ENCODE data around the gene DAPK3. TPM values are rescaled to one million over a fixed set of nuclear protein-coding genes. Genes with fewer than 3 reads are reported as not detected.
"Not testable (repeated sequence)": the region's sequence is repeated elsewhere in the genome, so short reads cannot be mapped to it uniquely, and the experiment has no call there.

DAPK3 gene
- total and polyA plus RNA-seq, 5 donors: 67.8 to 122 (median 101) TPM

DNA sequence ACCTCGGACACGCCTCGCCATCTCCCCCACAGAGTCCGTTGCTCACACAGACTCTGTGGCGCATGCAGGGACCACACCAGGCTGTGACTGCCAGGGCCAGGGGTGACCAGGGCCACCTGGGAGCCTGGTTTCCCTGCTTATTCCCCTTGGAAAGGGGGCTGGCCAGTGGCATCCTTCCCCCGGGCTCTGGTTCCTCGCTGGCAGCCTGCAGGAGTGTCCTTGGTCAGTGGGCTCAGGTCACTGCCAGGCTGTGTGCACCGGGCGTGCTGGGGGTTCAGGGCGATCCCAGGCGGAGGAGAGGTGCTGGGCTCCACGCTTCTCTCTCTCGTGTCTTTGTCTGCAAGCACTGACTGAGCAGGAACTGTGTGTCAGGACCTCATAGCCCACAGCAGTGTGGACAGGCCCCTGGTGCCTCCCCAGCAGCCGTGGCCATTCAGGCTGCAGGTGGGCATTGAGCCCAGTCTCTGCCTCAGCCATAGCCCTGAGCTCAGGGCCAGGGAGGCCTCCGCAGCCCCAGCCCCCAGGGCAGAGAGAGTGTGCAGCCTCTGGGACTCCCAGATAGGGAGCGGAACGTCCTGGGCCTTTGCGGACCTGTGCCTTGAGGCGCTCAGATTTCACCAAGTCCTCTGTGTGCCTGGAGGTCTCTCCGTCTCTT is 43.1 kb upstream of the DAPK3 start:
- intact Hi-C loops (cut with DNase I): no loop called here
- Histone ChIP-seq H3K27me3 (ENCODE audit: control insufficient read depth, insufficient read depth) (no peaks in the 10 kb centered on the region), H3K4me1 (ENCODE audit: control insufficient read depth, insufficient read depth, low read length) (peaks cover 6% of the 10 kb centered on the region), H3K9me3 (ENCODE audit: control insufficient read depth, low read length) (no peaks in the 10 kb centered on the region), H3K27ac (ENCODE audit: low read length) (no peak overlapping the region), H3K4me3 (ENCODE audit: low read length) (no peak overlapping the region)
- DNase-seq: no peak
- WGBS: 88% methylated on average over 20 of the region's 20 CpGs
- ATAC-seq: no peak

GRCh38 chr19:4012975-4013634 is 42.2 kb upstream of the DAPK3 start:
- ATAC-seq (no peak), DNase-seq (no peak)
- Histone ChIP-seq H3K4me3 (ENCODE audit: low read length) (no peak overlapping the region), H3K27me3 (ENCODE audit: control insufficient read depth, insufficient read depth) (no peaks in the 10 kb centered on the region), H3K9me3 (ENCODE audit: control insufficient read depth, low read length) (no peaks in the 10 kb centered on the region), H3K4me1 (ENCODE audit: control insufficient read depth, insufficient read depth, low read length) (peaks cover 11% of the 10 kb centered on the region), H3K27ac (ENCODE audit: low read length) (no peak overlapping the region)
- 95% methylated on average over 33 of the region's 33 CpGs for WGBS
- intact Hi-C loops (cut with DNase I): no loop called here

GRCh38 chr19:4012092-4012974 is 41.4 kb upstream of the DAPK3 start:
- Histone ChIP-seq H3K4me3 (ENCODE audit: low read length) (no peak overlapping the region), H3K27me3 (ENCODE audit: control insufficient read depth, insufficient read depth) (no peaks in the 10 kb centered on the region), H3K9me3 (ENCODE audit: control insufficient read depth, low read length) (no peaks in the 10 kb centered on the region), H3K27ac (ENCODE audit: low read length) (no peak overlapping the region), H3K4me1 (ENCODE audit: control insufficient read depth, insufficient read depth, low read length) (peaks cover 11% of the 10 kb centered on the region)
- DNase-seq (no peak), ATAC-seq (no peak)
- intact Hi-C loops (cut with DNase I): no loop called here
- WGBS: 82% methylated on average over 27 of the region's 27 CpGs

GRCh38 chr19:4011430-4011829 is 40.5 kb upstream of the DAPK3 start:
- DNase-seq; H3K4me3 ChIP-seq (ENCODE audit: low read length); H3K9me3 ChIP-seq (ENCODE audit: control insufficient read depth, low read length); H3K27ac ChIP-seq (ENCODE audit: low read length); ATAC-seq; intact Hi-C loops (cut with DNase I); H3K27me3 ChIP-seq (ENCODE audit: control insufficient read depth, insufficient read depth): not testable (repeated sequence)
- WGBS: 72% methylated on average over 6 of the region's 6 CpGs
- H3K4me1 ChIP-seq (ENCODE audit: control insufficient read depth, insufficient read depth, low read length): peaks cover 11% of the 10 kb centered on the region

DNA sequence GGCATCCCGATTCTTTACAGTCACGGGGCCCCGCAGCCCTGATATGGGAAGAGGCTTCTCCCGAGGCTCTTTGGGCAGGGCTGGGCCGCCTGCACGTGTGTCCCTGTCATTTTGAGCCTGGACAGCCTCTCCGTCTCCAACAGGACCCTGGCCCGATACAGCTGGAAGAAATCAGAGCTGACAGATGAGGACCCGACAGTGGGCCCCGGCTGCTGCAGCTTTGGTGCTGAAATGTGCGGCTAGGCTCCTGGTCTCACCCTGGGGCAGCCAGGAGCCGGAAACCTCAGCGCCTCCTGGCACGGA is 39.9 kb upstream of the DAPK3 start:
- Histone ChIP-seq H3K27ac (ENCODE audit: low read length) (no peak overlapping the region), H3K9me3 (ENCODE audit: control insufficient read depth, low read length) (no peaks in the 10 kb centered on the region), H3K27me3 (ENCODE audit: control insufficient read depth, insufficient read depth) (no peaks in the 10 kb centered on the region), H3K4me1 (ENCODE audit: control insufficient read depth, insufficient read depth, low read length) (peaks cover 11% of the 10 kb centered on the region), H3K4me3 (ENCODE audit: low read length) (no peak overlapping the region)
- ATAC-seq (no peak), DNase-seq (no peak)
- 44% methylated on average over 14 of the region's 14 CpGs for WGBS
- intact Hi-C loops (cut with DNase I): no loop called here

- H3K4me1 ChIP-seq (ENCODE audit: control insufficient read depth, insufficient read depth, low read length): peaks cover 11% of the 10 kb centered on the region
- WGBS: 57% methylated on average over 24 of the region's 24 CpGs
- no peaks in the 10 kb centered on the region for H3K27me3 ChIP-seq (ENCODE audit: control insufficient read depth, insufficient read depth)
- no peak overlapping the region for H3K4me3 ChIP-seq (ENCODE audit: low read length)
- ATAC-seq (no peak), DNase-seq (no peak)
- H3K27ac ChIP-seq (ENCODE audit: low read length): no peak overlapping the region
- H3K9me3 ChIP-seq (ENCODE audit: control insufficient read depth, low read length): no peaks in the 10 kb centered on the region
- intact Hi-C loops (cut with DNase I): loop anchor here in 1 of 4 donors (10.0 kb wide), 1 partner anchor 175 kb away; the partner anchor contains the start of genes ANKRD24 and SIRT6
These were observed 39.3 kb upstream of the DAPK3 start for GRCh38 chr19:4009990-4010807.

DNA sequence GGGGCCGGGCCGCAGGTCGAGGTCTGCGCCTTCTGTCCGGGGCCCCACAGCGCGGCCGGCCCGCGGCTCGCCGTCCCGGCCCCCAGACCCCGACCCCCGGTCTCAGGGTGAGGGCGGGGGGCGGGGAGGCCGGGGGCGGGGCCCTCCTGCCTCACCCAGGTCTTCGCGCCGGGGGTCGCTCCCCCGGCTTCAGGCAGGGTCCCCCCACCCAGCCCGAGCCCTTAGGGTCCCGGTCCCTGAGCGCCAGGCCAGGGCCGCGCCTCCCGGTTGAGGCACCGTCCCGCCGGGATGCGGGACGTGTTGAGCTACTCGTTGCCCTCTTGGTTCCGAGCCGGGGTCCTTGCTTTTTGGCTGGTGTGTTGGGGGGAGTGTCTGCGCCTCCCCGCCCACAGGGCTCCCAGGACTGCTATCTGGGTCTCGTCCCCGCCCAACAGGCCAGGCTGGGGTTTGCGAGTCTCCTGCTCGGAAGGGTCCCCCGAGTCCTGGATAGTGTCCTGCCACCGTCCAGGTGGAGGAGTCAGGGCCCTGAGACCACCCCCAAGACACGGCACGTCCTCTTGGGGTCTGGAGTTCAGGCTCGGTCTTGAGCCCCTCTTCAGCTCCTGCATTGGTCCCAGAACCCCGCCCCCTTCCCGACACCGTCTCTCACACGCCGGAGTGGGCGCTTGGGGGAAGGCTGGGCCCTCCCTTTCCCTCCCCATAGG is 37.1 kb upstream of the DAPK3 start:
- under 1% methylated on average over 55 of the region's 55 CpGs for WGBS
- H3K27me3 ChIP-seq (ENCODE audit: control insufficient read depth, insufficient read depth): no peaks in the 10 kb centered on the region
- peak; percentile 1 to 2 for ATAC-seq
- no peak overlapping the region for H3K27ac ChIP-seq (ENCODE audit: low read length)
- H3K9me3 ChIP-seq (ENCODE audit: control insufficient read depth, low read length): no peaks in the 10 kb centered on the region
- DNase-seq: peak in 2 of 3 donors; percentile 72 to 76
- intact Hi-C loops (cut with DNase I): loop anchor here in 1 of 4 donors (10.0 kb wide), 1 partner anchor 177 kb away; the partner anchor contains the start of genes ANKRD24 and SIRT6
- H3K4me3 ChIP-seq (ENCODE audit: low read length): peak overlapping the region; percentile 86
- peaks cover 11% of the 10 kb centered on the region for H3K4me1 ChIP-seq (ENCODE audit: control insufficient read depth, insufficient read depth, low read length)

GRCh38 chr19:4007021-4007835 is 36.3 kb upstream of the DAPK3 start, which contains the start of gene PIAS4:
PIAS4 (plus strand) TSS chr19:4007736; CDS start chr19:4007761, 25 bp downstream.
- ATAC-seq (peak; percentile 96), DNase-seq (peak; percentile 96 to 99 (median 99))
- Histone ChIP-seq H3K27ac (ENCODE audit: low read length) (peak within 1 kb of the TSS; percentile 62), H3K4me3 (ENCODE audit: low read length) (peak within 1 kb of the TSS; percentile 86), H3K4me1 (ENCODE audit: control insufficient read depth, insufficient read depth, low read length) (peaks cover 11% of the 10 kb centered on the region), H3K9me3 (ENCODE audit: control insufficient read depth, low read length) (no peaks in the 10 kb centered on the region), H3K27me3 (ENCODE audit: control insufficient read depth, insufficient read depth) (no peaks in the 10 kb centered on the region)
- intact Hi-C loops (cut with DNase I): loop anchor here in 1 of 4 donors (10.0 kb wide), 1 partner anchor 178 kb away; the partner anchor contains the start of genes ANKRD24 and SIRT6
- under 1% methylated on average over 91 of the region's 91 CpGs for WGBS

DNA sequence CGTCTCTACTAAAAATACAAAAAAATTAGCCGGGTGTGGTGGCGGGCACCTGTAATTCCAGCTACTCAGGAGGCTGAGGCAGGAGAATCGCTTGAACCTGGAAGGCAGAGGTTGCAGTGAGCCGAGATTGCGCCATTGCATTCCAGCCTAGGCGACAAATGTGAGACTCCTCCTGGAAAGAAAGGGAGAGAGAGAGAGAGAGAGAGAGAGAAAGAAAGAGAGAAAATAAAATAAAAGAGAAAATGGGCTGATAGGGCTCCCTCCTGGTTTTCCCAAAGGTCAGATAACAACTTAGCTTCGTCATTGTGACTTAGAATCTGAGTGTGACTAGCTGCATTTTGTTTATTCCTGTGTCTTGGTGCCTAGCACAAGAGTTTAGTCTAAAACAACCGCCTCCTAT is 34.5 kb upstream of the DAPK3 start:
- ATAC-seq; H3K27me3 ChIP-seq (ENCODE audit: control insufficient read depth, insufficient read depth); H3K9me3 ChIP-seq (ENCODE audit: control insufficient read depth, low read length); H3K4me3 ChIP-seq (ENCODE audit: low read length); H3K27ac ChIP-seq (ENCODE audit: low read length); H3K4me1 ChIP-seq (ENCODE audit: control insufficient read depth, insufficient read depth, low read length); DNase-seq: not testable (repeated sequence)
- 97% methylated on average over 9 of the region's 9 CpGs for WGBS
- intact Hi-C loops (cut with DNase I): loop anchor here in 1 of 4 donors (10.0 kb wide), 1 partner anchor 179 kb away; the partner anchor contains the start of genes ANKRD24 and SIRT6

All from right cardiac atrium (tissue), 5 donors.